GM19193 (cell line): ENCODE measurements around the gene GTF3C1.

Source experiments
- POLR2A ChIP-seq: IDR thresholded peaks from 4 replicates; pipeline ENCODE4 v1.6.1; 2011; ENCODE audit not compliant: insufficient read depth, insufficient read length; ENCODE audit errors: extremely low read depth

The GTF3C1 gene

DNA sequence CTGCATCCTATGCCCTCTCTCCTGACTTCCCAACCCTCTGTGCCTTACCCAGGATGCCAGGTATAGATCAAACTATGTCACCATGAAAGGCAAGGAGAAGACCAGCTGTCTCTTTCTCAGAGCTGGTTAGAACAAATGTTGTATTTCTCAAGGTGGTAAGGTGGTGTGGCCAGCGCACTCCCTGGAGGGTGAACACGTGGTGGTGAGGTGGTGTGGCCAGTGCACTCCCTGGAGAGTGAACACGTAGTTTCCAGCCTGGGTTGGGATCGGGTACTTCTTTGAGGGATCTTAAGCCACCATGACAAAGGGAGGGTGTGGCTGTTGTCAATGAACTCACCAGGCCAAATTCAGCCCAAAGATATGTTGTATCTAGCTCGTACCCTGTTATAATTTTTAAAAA, 27.0 kb upstream of the GTF3C1 start:
- no peak for TF ChIP-seq POLR2A

DNA sequence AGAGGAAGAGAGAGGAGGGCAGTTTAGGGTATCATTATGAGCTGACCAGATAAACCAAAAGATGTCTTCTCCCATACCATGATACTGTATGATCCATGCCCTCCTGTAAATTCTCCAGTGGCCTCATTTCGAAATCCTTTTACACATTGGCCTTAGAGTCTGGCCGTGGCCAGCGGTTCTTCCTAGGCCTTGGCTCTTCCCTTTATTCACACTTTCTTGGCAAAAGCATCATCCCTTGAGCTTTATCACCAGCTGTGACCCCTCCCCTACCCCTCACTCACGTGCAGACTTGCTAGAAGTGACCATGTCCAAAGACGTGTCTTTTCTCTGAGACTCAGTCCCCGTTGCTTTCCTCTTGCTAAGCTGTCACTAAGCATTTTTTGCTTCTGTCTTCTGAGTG, 23.0 kb upstream of the GTF3C1 start:
- TF ChIP-seq POLR2A = no peak

DNA sequence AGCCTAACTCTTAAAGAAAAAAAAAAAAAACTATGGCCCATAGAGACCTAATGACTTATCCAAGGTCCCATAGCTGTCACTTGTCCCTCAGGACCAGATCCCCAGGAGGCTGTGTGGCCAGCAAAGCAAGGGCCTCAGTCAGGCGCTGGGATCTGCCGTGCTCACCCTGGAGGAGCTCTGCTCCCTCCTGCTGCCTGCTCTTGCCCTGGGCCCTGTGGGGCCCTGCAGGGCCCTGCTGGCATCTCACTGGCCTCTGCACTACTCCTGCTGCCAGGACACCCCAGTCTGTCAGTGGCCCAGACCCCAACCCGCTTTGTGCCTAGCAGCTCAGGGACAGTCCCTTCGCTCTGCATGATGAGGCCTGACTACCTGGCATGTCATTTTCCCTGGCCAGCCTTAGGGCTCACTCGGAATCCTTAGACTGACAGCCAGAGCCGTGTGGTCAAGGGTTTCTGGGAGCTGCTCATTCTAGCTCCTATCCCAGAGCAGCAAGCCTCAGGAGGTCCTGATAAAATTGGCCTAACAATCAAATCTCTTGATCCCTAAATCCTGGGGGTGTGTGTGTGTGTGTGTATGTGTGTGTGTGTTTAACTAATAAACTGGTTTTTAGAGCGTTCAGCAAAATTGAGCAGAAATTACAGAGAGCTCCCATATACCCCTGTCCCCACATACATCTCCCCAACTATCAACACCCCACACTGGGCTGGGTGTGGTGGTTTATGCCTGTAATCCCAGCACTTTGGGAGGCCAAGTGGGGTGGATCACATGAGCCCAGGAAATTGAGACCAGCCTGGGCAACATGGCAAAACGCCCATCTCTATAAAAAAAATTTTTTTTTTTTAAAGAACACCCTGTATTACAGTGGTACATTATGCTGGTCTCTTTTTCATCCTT, 22.0 kb upstream of the GTF3C1 start:
- no peak for TF ChIP-seq POLR2A

DNA sequence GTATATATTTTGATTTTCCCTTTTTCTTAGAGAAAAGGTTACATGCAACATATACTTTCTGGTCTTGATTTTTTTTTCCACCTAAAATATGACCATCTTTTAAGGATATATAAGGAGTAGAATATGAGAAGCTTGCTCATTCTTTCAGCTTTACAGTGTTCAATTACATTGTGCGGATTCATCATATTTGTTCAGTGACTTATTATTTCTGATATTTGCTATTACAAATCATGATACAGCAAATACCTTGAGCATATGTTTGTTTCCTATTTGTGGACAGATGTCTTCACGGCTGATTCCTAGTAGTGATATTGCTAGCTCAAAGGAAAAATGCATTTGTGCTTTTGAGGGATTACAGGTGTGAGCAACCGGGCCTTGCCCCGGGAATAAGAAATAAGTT, 18.4 kb upstream of the GTF3C1 start:
- no peak for TF ChIP-seq POLR2A

DNA sequence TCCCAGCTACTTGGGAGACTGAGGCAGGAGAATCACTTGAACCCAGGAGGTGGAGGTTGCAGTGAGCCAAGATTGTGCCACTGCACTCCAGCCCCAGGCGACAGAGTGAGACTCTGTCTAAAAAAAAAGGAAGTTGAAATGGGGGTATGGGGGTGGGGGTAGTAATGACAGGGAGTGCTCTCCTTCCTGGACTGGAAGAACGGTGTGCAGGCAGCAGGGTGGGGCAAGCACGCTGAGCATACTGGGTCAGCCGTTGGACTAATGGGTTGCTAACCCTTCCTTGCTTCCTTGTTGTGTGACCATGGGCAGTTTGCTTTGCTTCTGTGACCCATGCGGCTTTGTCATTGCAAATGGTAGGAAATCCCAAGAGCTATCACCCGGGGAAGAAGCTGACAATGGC, 16.7 kb upstream of the GTF3C1 start:
- no peak for TF ChIP-seq POLR2A

DNA sequence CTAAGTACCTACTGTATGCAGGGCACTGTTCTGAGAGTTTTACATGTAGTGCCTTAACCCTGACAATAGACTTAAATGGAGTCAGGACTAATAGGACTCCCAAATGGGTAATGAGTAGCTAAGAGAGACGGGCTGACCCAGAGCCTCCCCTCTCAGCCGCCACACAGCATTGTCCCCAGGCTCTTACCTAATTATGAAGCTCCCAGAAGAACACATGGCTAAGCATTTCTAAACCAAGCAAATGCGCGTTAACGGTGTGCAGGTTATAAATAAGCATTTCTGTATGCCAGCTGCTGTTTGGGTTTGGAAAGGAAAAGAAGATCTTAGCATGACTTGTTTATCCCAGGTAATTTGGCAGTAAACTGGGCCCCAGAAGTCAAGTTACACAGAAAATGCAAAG, 14.5 kb upstream of the GTF3C1 start:
- no peak for TF ChIP-seq POLR2A

DNA sequence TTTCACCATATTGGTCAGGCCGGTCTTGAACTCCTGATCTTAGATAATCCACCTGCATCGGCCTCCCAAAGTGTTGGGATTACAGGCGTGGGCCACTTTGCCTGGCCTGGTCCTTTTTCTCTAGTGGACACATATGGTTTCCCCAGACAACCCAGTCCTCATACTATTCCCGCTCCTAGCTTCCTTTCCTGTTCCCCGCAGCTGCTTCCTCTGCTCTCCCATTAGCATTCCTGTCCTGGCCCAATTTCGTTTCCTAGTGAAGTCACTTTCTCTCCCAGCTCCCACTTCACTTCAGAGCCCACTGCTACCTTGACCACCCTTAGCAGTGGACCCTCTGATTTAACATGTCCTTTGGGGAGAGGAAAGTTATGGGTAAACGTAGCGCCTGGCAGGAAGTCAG, 11.5 kb upstream of the GTF3C1 start:
- TF ChIP-seq POLR2A = no peak

DNA sequence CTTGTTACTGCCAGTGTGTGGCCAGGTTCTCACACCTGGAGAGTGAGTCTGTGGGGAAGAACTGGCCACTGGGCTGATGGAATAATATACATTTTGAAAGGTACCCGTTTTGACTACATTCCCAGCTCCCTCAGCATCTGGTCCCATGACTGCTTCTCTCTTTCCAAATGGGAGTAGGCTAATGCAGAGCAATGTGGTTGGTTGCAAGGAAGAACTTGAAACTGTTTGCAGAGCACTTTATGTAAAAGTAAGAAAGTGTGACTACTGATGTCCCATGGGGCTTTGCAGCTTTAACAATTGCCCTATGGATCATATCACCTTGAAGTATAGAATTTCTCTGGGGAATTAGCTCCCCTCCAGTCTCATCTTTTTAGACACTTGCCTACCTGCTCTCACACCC, 9.2 kb upstream of the GTF3C1 start:
- TF ChIP-seq POLR2A = no peak

DNA sequence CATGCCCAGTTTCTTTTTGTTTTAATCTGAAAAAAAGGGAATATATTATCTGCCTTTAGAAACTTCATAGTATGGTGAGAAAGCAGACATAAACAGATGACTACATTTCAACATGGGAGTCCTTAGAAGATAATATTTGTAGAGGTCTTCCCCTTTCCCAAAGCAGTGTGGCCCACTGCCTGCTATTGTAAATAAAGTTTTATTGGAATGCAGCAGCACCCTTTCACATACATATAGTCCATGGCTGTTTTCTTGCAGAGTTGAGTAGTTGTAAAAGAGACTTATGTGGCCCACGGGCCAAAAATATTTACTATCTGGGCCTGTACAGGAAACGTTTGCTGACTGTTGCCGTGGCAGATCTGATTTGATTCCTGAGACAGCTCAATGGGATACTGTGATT, 8.7 kb upstream of the GTF3C1 start:
- TF ChIP-seq POLR2A = no peak

DNA sequence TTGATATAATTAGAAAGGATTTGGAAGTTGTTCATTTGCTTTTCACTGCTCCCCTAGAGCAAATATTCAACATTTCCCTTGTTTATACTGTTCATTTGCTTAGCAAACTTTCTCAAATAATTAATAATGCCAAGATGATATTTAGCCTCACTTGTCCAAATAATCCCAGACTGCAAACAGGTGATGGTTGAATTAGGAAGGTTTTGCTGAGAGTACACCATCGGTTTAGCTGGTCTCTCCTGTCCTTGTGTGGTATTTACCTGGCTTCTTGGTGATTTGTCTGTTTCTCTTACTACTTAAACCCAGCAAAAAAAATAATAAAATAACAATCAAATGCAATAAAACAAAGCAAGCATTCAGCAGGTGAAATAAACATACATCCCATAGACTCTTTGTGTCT, 6.8 kb upstream of the GTF3C1 start:
- no peak for TF ChIP-seq POLR2A

DNA sequence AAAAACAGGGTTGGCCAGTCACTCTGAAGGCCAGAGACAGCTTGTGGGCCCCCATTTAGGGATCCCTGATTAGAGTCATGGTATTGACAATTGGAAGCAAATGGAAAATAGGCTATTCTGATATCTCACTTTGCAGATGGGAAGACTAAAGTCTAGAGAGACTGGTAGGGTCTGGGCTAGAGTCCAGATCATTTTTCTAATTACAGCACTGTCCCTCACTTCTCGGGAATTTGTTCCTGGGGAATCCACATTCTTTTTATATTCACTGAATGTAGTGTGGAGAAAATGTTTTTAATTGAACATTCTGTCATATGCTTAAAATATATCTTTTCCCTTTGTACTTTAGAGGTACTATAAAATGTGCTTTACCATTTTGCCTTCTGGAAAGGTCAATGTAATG, 1.3 kb upstream of the GTF3C1 start:
- no peak for TF ChIP-seq POLR2A

DNA sequence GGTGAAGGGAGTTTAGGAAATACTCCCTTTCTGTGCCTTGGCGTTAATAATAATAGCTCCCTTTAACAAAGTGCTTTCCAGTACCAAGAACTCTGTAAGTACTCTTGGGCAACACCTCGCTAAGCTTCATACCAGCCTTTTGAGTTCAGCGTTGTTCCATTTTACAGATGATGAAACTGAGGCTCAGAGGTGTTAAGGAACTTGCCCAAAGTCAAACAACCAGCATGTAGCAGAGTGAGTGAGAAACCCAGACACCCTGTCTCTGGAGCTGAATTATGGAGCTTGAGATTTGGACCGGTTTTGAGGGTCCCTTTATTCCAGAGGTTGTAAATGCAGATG, 838 bp upstream of the GTF3C1 start:
- TF ChIP-seq POLR2A = no peak

DNA sequence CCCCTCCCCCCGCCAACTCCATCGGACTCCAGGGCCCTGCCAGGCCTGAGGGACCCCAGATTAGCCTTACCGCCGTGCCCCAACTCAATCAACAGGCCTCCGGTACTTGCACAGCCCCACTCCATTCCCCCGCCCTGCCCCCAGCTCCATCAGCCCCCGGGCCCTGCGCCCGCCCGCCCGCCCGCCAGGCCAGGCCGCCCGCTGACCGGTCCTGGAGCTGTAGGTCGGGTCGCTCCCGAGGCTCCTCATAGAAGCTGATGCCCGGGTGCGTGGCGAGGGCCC, 308 bp downstream of the GTF3C1 start:
- no peak for TF ChIP-seq POLR2A

DNA sequence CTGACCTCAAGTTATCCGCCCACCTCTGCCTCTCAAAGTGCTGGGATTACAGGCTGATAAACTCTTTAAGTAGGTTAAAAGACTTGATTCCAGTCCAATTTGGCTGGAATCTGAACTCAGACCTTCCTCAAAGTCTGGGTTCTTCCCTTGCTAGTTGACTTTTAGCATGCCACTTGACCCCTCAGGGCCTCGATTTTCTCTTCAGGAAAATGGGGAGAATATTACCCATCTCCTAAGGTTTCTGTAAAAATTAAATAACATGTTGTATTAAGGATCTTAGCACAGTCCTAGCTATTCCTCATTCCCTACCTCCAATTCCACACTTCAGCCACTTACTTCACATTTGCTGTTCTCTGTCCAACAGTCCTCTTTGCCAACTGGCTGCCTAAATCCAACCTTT, 1.9 kb downstream of the GTF3C1 start:
- TF ChIP-seq POLR2A = no peak

DNA sequence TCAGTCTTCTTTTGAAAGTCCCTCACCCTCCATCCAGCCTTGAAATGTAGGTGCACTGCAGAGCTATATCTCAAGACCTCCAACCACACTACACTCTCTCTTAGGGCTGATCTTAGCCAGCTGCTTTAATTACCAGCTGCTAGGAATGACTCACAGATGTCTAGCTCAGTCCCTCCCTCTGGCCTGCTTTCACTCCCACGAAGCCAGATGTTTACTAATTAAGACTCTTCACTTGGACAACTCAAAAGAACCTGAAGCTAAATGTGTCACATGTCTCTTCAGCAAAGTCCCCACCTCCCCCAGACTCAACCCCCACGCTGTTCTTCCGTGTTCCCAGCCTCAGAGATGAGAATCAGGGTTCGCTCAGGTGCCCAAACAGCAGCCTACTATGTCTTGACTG, 2.6 kb downstream of the GTF3C1 start:
- no peak for TF ChIP-seq POLR2A

DNA sequence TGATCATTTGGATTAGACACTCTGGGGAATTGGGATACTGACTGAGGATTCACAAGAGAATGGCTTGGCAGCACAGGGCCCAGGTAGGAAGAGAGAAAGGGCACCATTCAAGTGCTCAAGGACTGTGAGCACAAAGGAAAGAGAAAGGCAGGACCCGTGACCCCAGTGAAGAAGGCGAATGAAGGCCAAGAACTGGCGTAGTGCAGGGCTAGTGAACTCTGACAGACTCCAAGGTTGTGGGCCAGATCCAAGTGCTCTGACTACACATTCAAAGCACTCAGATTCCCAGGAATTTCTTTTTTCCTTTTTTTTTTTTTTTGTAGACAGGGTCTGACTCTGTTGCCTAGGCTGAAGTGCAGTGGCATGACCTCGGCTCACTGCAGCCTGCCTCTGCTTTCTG, 5.0 kb downstream of the GTF3C1 start:
- no peak for TF ChIP-seq POLR2A

DNA sequence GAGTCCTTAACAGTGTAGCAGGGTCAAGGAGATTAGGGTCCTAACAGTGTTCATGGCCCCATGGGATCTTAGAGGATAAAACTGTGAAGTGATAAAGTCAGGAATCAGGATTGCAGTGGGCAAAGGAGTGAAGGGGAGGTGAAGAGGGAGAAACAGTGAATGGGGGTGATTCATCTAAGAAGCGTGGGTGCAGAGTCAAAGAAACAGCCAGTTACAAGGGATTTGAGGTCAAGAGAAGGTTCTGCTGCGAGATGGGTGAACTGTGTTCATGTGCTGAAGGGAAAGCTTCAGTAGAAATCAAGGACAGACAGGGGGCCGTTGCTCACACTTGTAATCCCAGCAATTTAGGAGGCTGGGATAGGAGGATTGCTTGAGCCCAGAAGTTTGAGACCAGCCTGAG, 5.9 kb downstream of the GTF3C1 start:
- no peak for TF ChIP-seq POLR2A

DNA sequence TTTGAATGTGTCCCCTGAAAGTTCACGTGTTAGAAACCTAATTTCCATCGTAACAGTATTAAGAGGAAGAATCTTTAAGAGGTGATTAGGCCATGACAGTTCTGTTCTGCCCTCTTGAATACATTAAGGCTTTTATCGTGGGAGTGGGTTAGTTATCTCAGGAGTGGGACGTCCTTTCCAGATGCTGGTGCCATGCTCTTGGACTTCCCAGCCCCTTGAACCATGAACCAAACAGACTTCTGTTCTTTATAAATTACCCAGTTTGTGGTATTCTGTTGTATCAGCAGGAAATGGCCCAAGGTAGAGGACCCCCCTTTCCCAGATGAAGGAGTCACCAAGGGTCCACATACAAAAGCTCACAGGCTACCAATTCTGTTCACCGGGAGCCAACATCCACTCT, 10.1 kb downstream of the GTF3C1 start:
- no peak for TF ChIP-seq POLR2A

DNA sequence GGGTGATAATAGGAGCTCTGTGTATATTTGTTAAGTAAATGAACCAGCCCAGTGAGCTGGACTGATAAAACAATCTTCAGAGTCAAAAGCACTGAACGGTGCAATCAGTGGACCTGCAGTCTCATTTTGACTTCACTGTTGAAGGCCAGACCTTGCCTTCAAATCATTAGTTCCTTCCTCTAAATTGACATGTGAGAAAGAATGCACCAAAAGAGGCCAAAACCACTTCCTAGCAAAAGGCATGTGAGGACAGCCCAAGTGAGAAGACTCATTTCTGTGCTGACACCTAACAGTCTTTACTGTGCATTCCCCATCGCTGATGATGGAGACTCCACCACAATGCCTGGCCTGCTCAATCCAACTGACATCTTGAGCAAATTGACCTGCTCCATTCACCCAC, 10.6 kb downstream of the GTF3C1 start:
- no peak for TF ChIP-seq POLR2A

DNA sequence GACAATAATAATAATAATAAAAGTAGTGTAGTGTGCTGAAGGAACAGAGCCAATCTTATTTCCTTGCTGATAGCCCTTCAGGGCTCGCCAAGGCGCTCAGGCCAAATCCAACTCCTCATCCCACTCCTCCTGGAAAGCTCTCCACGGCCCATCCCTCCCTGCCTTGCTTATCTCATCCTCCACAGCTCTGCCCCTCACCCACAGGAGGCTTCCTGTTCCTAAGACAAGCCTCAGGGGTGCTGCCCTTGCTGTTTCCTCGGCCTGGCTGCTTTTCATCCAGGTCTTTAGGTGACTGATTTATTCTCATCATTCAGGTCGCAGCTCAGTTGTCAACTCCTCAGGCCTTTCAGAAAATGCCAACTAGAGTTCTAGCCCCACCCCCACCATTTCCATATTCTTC, 11.2 kb downstream of the GTF3C1 start:
- no peak for TF ChIP-seq POLR2A
